ENCODE data around the gene BTBD9.

GRCh38 chr6:38387971-38388370 lies 251.8 kb downstream of the BTBD9 start:
- TF ChIP-seq CTCF (IDR thresholded peaks at IDR 0.05) (no peak), POLR2A (IDR thresholded peaks at IDR 0.05) (no peak)
